ENCODE results near the gene ARHGAP27. TPM values are rescaled to one million over a fixed set of nuclear protein-coding genes. Genes with fewer than 3 reads are reported as not detected.

ARHGAP27 gene
- total and polyA plus RNA-seq, 12 donors, result 15.2 to 65.8 (median 25.3) TPM

DNA sequence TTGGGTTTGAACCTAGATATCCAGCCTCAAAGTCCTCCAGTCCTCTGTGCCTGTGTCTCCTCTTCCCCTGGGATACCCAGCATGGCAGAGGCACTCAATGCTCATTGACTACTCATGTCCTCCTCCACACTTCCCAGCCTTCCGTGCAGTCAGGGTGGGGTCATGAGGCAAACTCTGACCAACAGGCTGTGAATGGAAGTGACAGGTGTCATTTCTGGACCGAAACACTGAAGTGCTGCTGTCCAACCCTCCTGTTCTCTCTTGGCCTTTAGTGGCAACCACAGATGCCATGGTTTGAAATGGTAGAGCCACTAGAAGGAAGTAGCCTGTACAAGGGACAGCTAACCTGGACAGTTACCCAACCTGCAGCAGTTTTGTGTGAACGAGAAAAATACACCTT, 69.2 kb downstream of the ARHGAP27 start:
- intact Hi-C loops (cut with DNase I), result loop anchor here in 1 of 10 donors (5.0 kb wide), 1 partner anchor 41 kb away; no protein-coding TSS in a partner anchor

DNA sequence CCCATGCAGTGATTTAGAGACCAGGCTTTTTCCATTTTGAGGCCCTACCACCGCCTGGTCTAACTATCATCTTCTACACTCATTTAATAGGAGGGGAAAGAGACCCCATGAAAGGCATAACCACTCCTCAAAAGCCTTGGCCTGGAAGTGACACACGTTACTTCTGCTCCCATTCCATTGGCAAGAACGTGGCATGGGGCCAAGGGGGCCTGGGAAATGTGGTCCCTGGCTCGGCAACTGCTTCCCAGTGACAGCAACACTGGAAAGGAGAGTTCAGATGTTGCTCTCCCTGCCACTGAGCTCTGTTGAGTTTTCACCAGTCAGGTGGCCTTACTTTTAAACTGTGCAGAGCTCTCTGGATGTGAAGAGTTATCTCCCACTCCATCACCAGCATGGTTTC, 70.7 kb downstream of the ARHGAP27 start:
- DNase-seq, result no peak
- Histone ChIP-seq H3K36me3 (no peaks in the 10 kb centered on the region), H3K4me1 (peaks cover 0 to 17% (median 4%) of the 10 kb centered on the region in 9 donors), H3K4me3 (no peak overlapping the region), H3K27ac (no peak overlapping the region), H3K27me3 (no peaks in the 10 kb centered on the region), H3K9me3 (no peaks in the 10 kb centered on the region)
- TF ChIP-seq, protein P1, sequence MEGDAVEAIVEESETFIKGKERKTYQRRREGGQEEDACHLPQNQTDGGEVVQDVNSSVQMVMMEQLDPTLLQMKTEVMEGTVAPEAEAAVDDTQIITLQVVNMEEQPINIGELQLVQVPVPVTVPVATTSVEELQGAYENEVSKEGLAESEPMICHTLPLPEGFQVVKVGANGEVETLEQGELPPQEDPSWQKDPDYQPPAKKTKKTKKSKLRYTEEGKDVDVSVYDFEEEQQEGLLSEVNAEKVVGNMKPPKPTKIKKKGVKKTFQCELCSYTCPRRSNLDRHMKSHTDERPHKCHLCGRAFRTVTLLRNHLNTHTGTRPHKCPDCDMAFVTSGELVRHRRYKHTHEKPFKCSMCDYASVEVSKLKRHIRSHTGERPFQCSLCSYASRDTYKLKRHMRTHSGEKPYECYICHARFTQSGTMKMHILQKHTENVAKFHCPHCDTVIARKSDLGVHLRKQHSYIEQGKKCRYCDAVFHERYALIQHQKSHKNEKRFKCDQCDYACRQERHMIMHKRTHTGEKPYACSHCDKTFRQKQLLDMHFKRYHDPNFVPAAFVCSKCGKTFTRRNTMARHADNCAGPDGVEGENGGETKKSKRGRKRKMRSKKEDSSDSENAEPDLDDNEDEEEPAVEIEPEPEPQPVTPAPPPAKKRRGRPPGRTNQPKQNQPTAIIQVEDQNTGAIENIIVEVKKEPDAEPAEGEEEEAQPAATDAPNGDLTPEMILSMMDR (IDR thresholded peaks at IDR 0.05), result no peak
- 75 to 82% methylated on average over 4 of the region's 4 CpGs for WGBS, 2 donors
- intact Hi-C loops (cut with DNase I), result loop anchor here in 1 of 10 donors (5.0 kb wide), 1 partner anchor 40 kb away; no protein-coding TSS in a partner anchor
- no peak for ATAC-seq

More for the DNA sequence above, 69.2 kb downstream of the ARHGAP27 start:
- DNase-seq, result no peak
- TF ChIP-seq, protein P1 (IDR thresholded peaks at IDR 0.05), result no peak
- Histone ChIP-seq H3K27me3 (no peaks in the 10 kb centered on the region), H3K4me3 (no peak overlapping the region), H3K27ac (no peak overlapping the region), H3K36me3 (no peaks in the 10 kb centered on the region), H3K9me3 (no peaks in the 10 kb centered on the region), H3K4me1 (peaks cover 0 to 17% (median 4%) of the 10 kb centered on the region in 9 donors)
- 79 to 80% methylated on average over 3 of the region's 3 CpGs for WGBS, 2 donors
- no peak for ATAC-seq

DNA sequence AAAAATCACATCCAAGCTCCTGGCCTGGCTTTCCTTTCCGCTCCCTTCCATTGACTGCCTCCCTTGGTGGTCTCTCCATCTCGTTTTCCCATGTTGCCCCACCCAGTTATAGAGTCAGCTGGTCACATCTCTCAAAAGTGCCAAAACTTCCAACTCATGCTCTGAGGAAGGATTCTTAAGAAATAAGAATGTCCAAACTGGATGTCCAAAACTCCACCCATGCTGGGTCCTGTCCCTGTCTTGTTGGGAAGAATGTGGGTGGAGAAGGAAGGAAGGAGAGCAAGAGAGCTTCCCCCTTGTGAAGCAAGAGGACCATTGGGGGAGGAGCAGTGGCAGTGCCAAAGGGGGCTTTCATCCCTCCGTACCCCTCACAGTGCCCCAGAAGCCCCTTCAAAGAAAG, 71.2 kb downstream of the ARHGAP27 start:
- intact Hi-C loops (cut with DNase I), result loop anchor here in 1 of 10 donors (5.0 kb wide), 1 partner anchor 39 kb away; no protein-coding TSS in a partner anchor
- ATAC-seq, result peak in 2 of 8 donors; percentile 12 to 15
- Histone ChIP-seq H3K27ac (no peak overlapping the region), H3K4me1 (peaks cover 0 to 17% (median 4%) of the 10 kb centered on the region in 9 donors), H3K36me3 (no peaks in the 10 kb centered on the region), H3K9me3 (no peaks in the 10 kb centered on the region), H3K4me3 (no peak overlapping the region), H3K27me3 (no peaks in the 10 kb centered on the region)
- WGBS, 2 donors, result 85 to 90% methylated on average over 3 of the region's 3 CpGs
- DNase-seq, result no peak
- TF ChIP-seq, protein P1 (IDR thresholded peaks at IDR 0.05), result no peak

DNA sequence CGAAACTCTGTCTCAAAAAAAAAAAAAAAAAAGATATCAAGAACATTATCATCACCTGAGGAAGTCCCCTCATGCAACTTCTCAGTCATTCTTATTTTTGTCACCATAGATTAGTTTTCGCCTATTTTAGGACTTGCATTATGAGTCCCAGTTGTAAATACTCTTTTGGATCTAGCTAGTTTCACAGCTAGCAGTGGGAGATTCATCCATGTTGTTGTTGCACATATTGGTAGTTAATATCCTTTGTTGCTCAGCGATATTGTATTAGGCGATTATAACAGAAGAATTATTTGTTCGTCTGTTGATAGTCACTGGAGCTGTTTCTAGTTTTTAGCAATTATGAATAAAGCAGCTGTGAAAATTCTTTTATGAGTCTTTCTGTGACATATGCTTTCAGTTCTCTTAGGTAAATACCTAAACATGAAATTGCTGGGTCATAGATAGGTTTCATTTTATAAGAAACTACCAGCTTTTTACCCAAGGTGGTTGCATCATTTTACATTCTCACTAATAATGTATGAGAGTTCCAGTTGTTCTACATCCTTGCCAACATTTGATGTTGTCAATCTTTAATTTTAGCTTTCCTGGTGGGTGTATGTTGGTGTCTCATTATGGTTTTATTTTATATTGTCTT, 75.2 kb downstream of the ARHGAP27 start:
- intact Hi-C loops (cut with DNase I), result no loop called here
- 90 to 94% methylated on average over 5 of the region's 5 CpGs for WGBS, 2 donors
- TF ChIP-seq, protein P1 (IDR thresholded peaks at IDR 0.05), result no peak

More for the DNA sequence above, 75.2 kb downstream of the ARHGAP27 start:
- H3K9me3 ChIP-seq, result no peaks in the 10 kb centered on the region
- no peak overlapping the region for H3K4me3 ChIP-seq
- ATAC-seq (no peak), DNase-seq (no peak)
- H3K27me3 ChIP-seq, result no peaks in the 10 kb centered on the region
- no peak overlapping the region for H3K27ac ChIP-seq
- H3K36me3 ChIP-seq, result no peaks in the 10 kb centered on the region
- H3K4me1 ChIP-seq, result peaks cover 0 to 8% (median 0%) of the 10 kb centered on the region in 9 donors
